WTC11 (cell line): ENCODE measurements around the gene ITGAX. TPM values are rescaled to one million over a fixed set of nuclear protein-coding genes. Genes with fewer than 3 reads are reported as not detected.

ENCODE experiments used
- ATAC-seq: fragments of 200-7000 bp; cut with Tn5 transposase; 2 replicates; pipeline ENCODE4 v1.10.0; 2021; ENCODE audit warnings: mild to moderate bottlenecking, moderate library complexity
- CTCF ChIA-PET: fragments of 300-600 bp; sonication (Branson Sonifier 250); formaldehyde crosslinking; loops from one replicate; lab custom pipeline; 2021; ENCODE audit warnings: antibody characterized with exemption; lab: Charles Lee
- POLR2A ChIA-PET: fragments of 350-600 bp; sonication (Branson Sonifier 250); formaldehyde crosslinking; loops from one replicate; lab custom pipeline; 2021; ENCODE audit warnings: antibody characterized with exemption; lab: Charles Lee
- DNase-seq: peaks from one replicate; pipeline ENCODE4 v3.0.0; 2021; ENCODE audit warnings: low spot score
- H3K27ac Mint-ChIP-seq: 2 replicates; pipeline ENCODE4 v1.8.0; 2021; ENCODE audit warnings: mixed read lengths
- H3K27me3 Mint-ChIP-seq: 2 replicates; pipeline ENCODE4 v1.8.0; 2021; ENCODE audit warnings: low read depth, mild to moderate bottlenecking, moderate library complexity, mixed read lengths
- H3K36me3 Mint-ChIP-seq: 2 replicates; pipeline ENCODE4 v1.8.0; 2021; ENCODE audit warnings: mixed read lengths
- H3K4me1 Mint-ChIP-seq: 2 replicates; pipeline ENCODE4 v1.8.0; 2022; ENCODE audit warnings: mixed read lengths
- H3K4me3 Mint-ChIP-seq: 2 replicates; pipeline ENCODE4 v1.8.0; 2021; ENCODE audit warnings: mild to moderate bottlenecking, moderate library complexity, mixed read lengths
- H3K9me3 Mint-ChIP-seq: 2 replicates; pipeline ENCODE4 v1.8.0; 2021; ENCODE audit warnings: mixed read lengths
- ETV6 ChIP-seq: sonication (generic); formaldehyde crosslinking; IDR thresholded peaks from 2 replicates; pipeline ENCODE4 v1.8.1; 2022; ENCODE audit warnings: mild to moderate bottlenecking, missing genetic modification reagents
- GRHL2 ChIP-seq: fragments of 250-450 bp; sonication (Bioruptor Pico); IDR thresholded peaks from 2 replicates; pipeline ENCODE4 v1.8.0; 2022; ENCODE audit warnings: mild to moderate bottlenecking, moderate library complexity; ENCODE audit not compliant: insufficient replicate concordance, severe bottlenecking
- JUN ChIP-seq: sonication (generic); formaldehyde crosslinking; IDR thresholded peaks from 2 replicates; pipeline ENCODE4 v1.8.0; 2023; ENCODE audit warnings: mild to moderate bottlenecking, missing genetic modification reagents
- NFE2L1 ChIP-seq: sonication (generic); formaldehyde crosslinking; IDR thresholded peaks from 2 replicates; pipeline ENCODE4 v1.8.1; 2023; ENCODE audit warnings: missing genetic modification reagents
- RELA ChIP-seq: sonication (generic); formaldehyde crosslinking; IDR thresholded peaks from 2 replicates; pipeline ENCODE4 v1.8.1; 2022; ENCODE audit warnings: missing genetic modification reagents, mild to moderate bottlenecking, borderline replicate concordance
- ZNF219 ChIP-seq: sonication (generic); formaldehyde crosslinking; IDR thresholded peaks from 2 replicates; pipeline ENCODE4 v1.8.0; 2023; ENCODE audit warnings: missing genetic modification reagents, mild to moderate bottlenecking, borderline replicate concordance
- ZNF396 ChIP-seq: fragments of 250-450 bp; sonication (Bioruptor Pico); IDR thresholded peaks from 2 replicates; pipeline ENCODE4 v1.8.0; 2021; ENCODE audit warnings: mild to moderate bottlenecking, moderate library complexity, borderline replicate concordance
- ZNF416 ChIP-seq: fragments of 250-450 bp; sonication (Bioruptor Pico); IDR thresholded peaks from 2 replicates; pipeline ENCODE4 v1.9.0; 2021; ENCODE audit warnings: mild to moderate bottlenecking, inconsistent platforms
- ZNF423 ChIP-seq: fragments of 250-450 bp; sonication (Bioruptor Pico); IDR thresholded peaks from 2 replicates; pipeline ENCODE4 v2.1.2; 2022; ENCODE audit warnings: mild to moderate bottlenecking, moderate library complexity
- total RNA-seq: library from RNA; stranded (reverse); gene quantifications from 3 replicates; pipeline ENCODE4 v1.2.3, GENCODE V29; 2021
- TF ChIP-seq, protein P1 (sequence below): fragments of 250-450 bp; sonication (Bioruptor Pico); IDR thresholded peaks from 2 replicates; pipeline ENCODE4 v1.9.0; 2021; ENCODE audit warnings: mild to moderate bottlenecking
- TF ChIP-seq, protein P2 (sequence below): sonication (generic); formaldehyde crosslinking; conservative IDR thresholded peaks from 2 replicates; pipeline ENCODE4 v1.8.1; 2023; ENCODE audit warnings: mild to moderate bottlenecking, low read depth, missing genetic modification reagents, moderate library complexity
- TF ChIP-seq, protein P3 (sequence below): fragments of 250-450 bp; sonication (Bioruptor Pico); IDR thresholded peaks from 2 replicates; pipeline ENCODE4 v1.9.0; 2021; ENCODE audit warnings: mild to moderate bottlenecking
- TF ChIP-seq, protein P4 (sequence below): sonication (generic); formaldehyde crosslinking; IDR thresholded peaks from 2 replicates; pipeline ENCODE4 v1.8.0; 2023; ENCODE audit warnings: missing genetic modification reagents
- TF ChIP-seq, protein P5 (sequence below): sonication (generic); formaldehyde crosslinking; IDR thresholded peaks from 2 replicates; pipeline ENCODE4 v1.8.0; 2022; ENCODE audit warnings: mild to moderate bottlenecking, missing genetic modification reagents
- TF ChIP-seq, protein P6 (sequence below): fragments of 200-600 bp; IDR thresholded peaks from 2 replicates; pipeline ENCODE4 v1.8.0; 2022; ENCODE audit warnings: antibody characterized with exemption
- TF ChIP-seq, protein P7 (sequence below): fragments of 250-450 bp; sonication (Bioruptor Pico); conservative IDR thresholded peaks from 2 replicates; pipeline ENCODE4 v1.9.0; 2021; ENCODE audit warnings: mild to moderate bottlenecking
- TF ChIP-seq, protein P8 (sequence below): fragments of 250-450 bp; sonication (Bioruptor Pico); IDR thresholded peaks from 2 replicates; pipeline ENCODE4 v1.8.0; 2021; ENCODE audit warnings: mild to moderate bottlenecking
- TF ChIP-seq, protein P9 (sequence below): sonication (generic); formaldehyde crosslinking; IDR thresholded peaks from 2 replicates; pipeline ENCODE4 v1.8.1; 2023; ENCODE audit warnings: mild to moderate bottlenecking, moderate library complexity, missing genetic modification reagents

The ITGAX gene
- total RNA-seq, 1 experiment from 2014 or later, result 0.33 TPM

DNA sequence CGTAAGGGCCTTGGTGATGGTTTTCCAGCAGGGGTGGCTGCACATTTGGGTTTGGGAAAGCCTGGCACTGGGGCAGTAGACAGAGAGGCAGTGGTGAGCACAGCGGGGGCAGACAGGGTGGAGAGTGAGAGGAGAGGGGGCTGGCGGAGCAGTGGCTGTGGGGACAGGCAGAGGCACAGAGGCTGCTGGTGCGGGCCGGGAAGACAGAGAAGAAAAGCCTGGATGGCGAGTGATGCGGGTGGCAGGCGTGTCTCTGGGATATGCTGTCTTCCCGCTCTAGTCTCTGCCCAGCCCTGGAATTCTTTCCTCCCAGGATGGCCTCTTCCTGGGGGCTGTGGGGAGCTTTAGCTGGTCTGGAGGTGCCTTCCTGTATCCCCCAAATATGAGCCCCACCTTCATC, 55.1 kb downstream of the ITGAX start:
- H3K4me3 Mint-ChIP-seq, result no peak overlapping the region
- ATAC-seq (no peak), DNase-seq (no peak)
- H3K27ac Mint-ChIP-seq, result no peak overlapping the region
- no peaks in the 10 kb centered on the region for H3K27me3 Mint-ChIP-seq
- no peaks in the 10 kb centered on the region for H3K4me1 Mint-ChIP-seq
- POLR2A ChIA-PET, result no interaction called here
- no peaks in the 10 kb centered on the region for H3K36me3 Mint-ChIP-seq
- no peaks in the 10 kb centered on the region for H3K9me3 Mint-ChIP-seq
- CTCF ChIA-PET, result interaction anchor here (1.2 kb wide), 1 partner anchor 456 kb away, joined by 3 read pairs; no protein-coding TSS in a partner anchor
- TF ChIP-seq GRHL2 (CRISPR knock-in tag), result no peak
- TF ChIP-seq ZNF219 (CRISPR knock-in tag), result no peak
- TF ChIP-seq, protein P1, sequence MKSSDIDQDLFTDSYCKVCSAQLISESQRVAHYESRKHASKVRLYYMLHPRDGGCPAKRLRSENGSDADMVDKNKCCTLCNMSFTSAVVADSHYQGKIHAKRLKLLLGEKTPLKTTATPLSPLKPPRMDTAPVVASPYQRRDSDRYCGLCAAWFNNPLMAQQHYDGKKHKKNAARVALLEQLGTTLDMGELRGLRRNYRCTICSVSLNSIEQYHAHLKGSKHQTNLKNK, result no peak
- TF ChIP-seq, protein P2, sequence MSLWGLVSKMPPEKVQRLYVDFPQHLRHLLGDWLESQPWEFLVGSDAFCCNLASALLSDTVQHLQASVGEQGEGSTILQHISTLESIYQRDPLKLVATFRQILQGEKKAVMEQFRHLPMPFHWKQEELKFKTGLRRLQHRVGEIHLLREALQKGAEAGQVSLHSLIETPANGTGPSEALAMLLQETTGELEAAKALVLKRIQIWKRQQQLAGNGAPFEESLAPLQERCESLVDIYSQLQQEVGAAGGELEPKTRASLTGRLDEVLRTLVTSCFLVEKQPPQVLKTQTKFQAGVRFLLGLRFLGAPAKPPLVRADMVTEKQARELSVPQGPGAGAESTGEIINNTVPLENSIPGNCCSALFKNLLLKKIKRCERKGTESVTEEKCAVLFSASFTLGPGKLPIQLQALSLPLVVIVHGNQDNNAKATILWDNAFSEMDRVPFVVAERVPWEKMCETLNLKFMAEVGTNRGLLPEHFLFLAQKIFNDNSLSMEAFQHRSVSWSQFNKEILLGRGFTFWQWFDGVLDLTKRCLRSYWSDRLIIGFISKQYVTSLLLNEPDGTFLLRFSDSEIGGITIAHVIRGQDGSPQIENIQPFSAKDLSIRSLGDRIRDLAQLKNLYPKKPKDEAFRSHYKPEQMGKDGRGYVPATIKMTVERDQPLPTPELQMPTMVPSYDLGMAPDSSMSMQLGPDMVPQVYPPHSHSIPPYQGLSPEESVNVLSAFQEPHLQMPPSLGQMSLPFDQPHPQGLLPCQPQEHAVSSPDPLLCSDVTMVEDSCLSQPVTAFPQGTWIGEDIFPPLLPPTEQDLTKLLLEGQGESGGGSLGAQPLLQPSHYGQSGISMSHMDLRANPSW (CRISPR knock-in tag), result no peak
- no peak for TF ChIP-seq ZNF416 (CRISPR knock-in tag)
- TF ChIP-seq NFE2L1 (CRISPR knock-in tag), result no peak
- no peak for TF ChIP-seq ZNF396
- TF ChIP-seq ZNF423, result no peak
- TF ChIP-seq, protein P3, sequence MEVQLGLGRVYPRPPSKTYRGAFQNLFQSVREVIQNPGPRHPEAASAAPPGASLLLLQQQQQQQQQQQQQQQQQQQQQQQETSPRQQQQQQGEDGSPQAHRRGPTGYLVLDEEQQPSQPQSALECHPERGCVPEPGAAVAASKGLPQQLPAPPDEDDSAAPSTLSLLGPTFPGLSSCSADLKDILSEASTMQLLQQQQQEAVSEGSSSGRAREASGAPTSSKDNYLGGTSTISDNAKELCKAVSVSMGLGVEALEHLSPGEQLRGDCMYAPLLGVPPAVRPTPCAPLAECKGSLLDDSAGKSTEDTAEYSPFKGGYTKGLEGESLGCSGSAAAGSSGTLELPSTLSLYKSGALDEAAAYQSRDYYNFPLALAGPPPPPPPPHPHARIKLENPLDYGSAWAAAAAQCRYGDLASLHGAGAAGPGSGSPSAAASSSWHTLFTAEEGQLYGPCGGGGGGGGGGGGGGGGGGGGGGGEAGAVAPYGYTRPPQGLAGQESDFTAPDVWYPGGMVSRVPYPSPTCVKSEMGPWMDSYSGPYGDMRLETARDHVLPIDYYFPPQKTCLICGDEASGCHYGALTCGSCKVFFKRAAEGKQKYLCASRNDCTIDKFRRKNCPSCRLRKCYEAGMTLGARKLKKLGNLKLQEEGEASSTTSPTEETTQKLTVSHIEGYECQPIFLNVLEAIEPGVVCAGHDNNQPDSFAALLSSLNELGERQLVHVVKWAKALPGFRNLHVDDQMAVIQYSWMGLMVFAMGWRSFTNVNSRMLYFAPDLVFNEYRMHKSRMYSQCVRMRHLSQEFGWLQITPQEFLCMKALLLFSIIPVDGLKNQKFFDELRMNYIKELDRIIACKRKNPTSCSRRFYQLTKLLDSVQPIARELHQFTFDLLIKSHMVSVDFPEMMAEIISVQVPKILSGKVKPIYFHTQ, result no peak
- TF ChIP-seq, protein P4, sequence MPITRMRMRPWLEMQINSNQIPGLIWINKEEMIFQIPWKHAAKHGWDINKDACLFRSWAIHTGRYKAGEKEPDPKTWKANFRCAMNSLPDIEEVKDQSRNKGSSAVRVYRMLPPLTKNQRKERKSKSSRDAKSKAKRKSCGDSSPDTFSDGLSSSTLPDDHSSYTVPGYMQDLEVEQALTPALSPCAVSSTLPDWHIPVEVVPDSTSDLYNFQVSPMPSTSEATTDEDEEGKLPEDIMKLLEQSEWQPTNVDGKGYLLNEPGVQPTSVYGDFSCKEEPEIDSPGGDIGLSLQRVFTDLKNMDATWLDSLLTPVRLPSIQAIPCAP (CRISPR knock-in tag), result no peak
- TF ChIP-seq, protein P5, sequence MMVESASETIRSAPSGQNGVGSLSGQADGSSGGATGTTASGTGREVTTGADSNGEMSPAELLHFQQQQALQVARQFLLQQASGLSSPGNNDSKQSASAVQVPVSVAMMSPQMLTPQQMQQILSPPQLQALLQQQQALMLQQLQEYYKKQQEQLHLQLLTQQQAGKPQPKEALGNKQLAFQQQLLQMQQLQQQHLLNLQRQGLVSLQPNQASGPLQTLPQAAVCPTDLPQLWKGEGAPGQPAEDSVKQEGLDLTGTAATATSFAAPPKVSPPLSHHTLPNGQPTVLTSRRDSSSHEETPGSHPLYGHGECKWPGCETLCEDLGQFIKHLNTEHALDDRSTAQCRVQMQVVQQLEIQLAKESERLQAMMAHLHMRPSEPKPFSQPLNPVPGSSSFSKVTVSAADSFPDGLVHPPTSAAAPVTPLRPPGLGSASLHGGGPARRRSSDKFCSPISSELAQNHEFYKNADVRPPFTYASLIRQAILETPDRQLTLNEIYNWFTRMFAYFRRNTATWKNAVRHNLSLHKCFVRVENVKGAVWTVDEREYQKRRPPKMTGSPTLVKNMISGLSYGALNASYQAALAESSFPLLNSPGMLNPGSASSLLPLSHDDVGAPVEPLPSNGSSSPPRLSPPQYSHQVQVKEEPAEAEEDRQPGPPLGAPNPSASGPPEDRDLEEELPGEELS (CRISPR knock-in tag), result no peak
- TF ChIP-seq, protein P6, sequence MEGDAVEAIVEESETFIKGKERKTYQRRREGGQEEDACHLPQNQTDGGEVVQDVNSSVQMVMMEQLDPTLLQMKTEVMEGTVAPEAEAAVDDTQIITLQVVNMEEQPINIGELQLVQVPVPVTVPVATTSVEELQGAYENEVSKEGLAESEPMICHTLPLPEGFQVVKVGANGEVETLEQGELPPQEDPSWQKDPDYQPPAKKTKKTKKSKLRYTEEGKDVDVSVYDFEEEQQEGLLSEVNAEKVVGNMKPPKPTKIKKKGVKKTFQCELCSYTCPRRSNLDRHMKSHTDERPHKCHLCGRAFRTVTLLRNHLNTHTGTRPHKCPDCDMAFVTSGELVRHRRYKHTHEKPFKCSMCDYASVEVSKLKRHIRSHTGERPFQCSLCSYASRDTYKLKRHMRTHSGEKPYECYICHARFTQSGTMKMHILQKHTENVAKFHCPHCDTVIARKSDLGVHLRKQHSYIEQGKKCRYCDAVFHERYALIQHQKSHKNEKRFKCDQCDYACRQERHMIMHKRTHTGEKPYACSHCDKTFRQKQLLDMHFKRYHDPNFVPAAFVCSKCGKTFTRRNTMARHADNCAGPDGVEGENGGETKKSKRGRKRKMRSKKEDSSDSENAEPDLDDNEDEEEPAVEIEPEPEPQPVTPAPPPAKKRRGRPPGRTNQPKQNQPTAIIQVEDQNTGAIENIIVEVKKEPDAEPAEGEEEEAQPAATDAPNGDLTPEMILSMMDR, result no peak
- TF ChIP-seq, protein P7, sequence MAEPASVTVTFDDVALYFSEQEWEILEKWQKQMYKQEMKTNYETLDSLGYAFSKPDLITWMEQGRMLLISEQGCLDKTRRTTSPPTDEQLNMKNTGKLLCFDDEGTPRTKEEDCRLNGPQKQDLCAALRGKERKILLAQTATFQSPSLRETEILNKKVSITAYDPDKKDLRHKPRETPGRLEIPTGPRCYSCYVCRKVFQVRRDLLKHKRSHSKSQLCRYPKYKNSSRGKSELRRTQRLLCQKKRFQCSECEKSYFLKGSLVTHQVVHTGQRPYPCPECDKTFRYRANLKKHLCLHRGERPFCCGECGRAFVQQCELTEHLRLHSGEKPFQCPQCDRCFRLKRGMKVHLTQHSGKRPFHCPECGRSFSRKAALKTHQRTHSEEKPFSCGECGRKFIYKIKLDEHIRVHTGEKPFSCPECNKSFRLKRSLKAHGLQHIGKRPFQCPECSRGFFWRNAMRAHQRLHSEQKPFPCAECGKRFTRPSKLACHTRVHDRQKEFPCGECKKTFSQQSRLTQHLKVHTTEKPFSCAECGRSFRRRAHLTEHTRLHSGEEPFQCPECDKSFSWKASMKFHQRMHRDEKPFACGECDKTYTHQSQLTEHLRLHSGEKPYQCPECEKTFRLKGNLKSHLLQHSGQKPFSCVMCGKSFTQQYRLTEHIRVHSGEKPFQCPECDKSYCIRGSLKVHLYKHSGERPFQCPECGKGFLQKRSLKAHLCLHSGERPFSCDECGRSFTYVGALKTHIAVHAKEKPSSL (CRISPR knock-in tag), result no peak
- TF ChIP-seq, protein P8, sequence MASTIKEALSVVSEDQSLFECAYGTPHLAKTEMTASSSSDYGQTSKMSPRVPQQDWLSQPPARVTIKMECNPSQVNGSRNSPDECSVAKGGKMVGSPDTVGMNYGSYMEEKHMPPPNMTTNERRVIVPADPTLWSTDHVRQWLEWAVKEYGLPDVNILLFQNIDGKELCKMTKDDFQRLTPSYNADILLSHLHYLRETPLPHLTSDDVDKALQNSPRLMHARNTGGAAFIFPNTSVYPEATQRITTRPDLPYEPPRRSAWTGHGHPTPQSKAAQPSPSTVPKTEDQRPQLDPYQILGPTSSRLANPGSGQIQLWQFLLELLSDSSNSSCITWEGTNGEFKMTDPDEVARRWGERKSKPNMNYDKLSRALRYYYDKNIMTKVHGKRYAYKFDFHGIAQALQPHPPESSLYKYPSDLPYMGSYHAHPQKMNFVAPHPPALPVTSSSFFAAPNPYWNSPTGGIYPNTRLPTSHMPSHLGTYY (CRISPR knock-in tag), result no peak
- TF ChIP-seq ETV6 (CRISPR knock-in tag), result no peak
- TF ChIP-seq JUN (CRISPR knock-in tag), result no peak
- TF ChIP-seq, protein P9, sequence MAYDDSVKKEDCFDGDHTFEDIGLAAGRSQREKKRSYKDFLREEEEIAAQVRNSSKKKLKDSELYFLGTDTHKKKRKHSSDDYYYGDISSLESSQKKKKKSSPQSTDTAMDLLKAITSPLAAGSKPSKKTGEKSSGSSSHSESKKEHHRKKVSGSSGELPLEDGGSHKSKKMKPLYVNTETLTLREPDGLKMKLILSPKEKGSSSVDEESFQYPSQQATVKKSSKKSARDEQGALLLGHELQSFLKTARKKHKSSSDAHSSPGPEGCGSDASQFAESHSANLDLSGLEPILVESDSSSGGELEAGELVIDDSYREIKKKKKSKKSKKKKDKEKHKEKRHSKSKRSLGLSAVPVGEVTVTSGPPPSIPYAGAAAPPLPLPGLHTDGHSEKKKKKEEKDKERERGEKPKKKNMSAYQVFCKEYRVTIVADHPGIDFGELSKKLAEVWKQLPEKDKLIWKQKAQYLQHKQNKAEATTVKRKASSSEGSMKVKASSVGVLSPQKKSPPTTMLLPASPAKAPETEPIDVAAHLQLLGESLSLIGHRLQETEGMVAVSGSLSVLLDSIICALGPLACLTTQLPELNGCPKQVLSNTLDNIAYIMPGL (CRISPR knock-in tag), result no peak
- TF ChIP-seq RELA (CRISPR knock-in tag), result no peak
